Measurements from ENCODE around the gene KDM6A. TPM values are rescaled to one million over a fixed set of nuclear protein-coding genes. Genes with fewer than 3 reads are reported as not detected.

KDM6A gene
- total and polyA plus RNA-seq, 2 donors (not counting 3 experiments of a cell fraction or from before 2014, with no cell fraction given): 9.0 to 20.6 TPM

GRCh38 chrX:44908153-44908552 is 35.2 kb downstream of the KDM6A start:
- no peak for DNase-seq (ENCODE audit: low read depth, low spot score)
- Histone ChIP-seq H3K4me2 (ENCODE audit: insufficient read depth, low read length) (no peak overlapping the region), H3K4me3 (replicated peaks in 1 of 3; ENCODE audit: insufficient read depth in 1 of 3, low read depth in 1 of 3, low read length in 3 of 3) (no peak overlapping the region), H3K27me3 (ENCODE audit: control insufficient read depth in 2 of 2, insufficient read depth in 2 of 2, low read length in 2 of 2) (no peaks in the 10 kb centered on the region), H4K20me1 (replicated peaks; ENCODE audit: control insufficient read depth, extremely low read depth, insufficient read depth, low read length) (peaks cover 4% of the 10 kb centered on the region), H3K9ac (replicated peaks; ENCODE audit: extremely low read depth, insufficient read depth, low read length) (no peak overlapping the region), H3K79me2 (ENCODE audit: control insufficient read depth, insufficient read depth, low read length) (peaks cover 73% of the 10 kb centered on the region), H3K27ac (ENCODE audit: insufficient read depth, low read depth, low read length) (no peak overlapping the region), H2AFZ (ENCODE audit: low read depth, low read length) (no peak overlapping the region), H3K36me3 (ENCODE audit: control insufficient read depth in 2 of 2, extremely low read depth in 1 of 2, insufficient read depth in 2 of 2, low read length in 2 of 2) (no peaks in the 10 kb centered on the region), H3K4me1 (ENCODE audit: control insufficient read depth, extremely low read depth, insufficient read depth, low read length) (peaks cover 7% of the 10 kb centered on the region), H3K9me3 (replicated peaks; ENCODE audit: control insufficient read depth, insufficient read depth, low read length) (no peaks in the 10 kb centered on the region), H3K9me1 (replicated peaks; ENCODE audit: control insufficient read depth, extremely low read depth, insufficient read depth, low read length) (no peaks in the 10 kb centered on the region)
- no TSS peak for BruUV-seq (replicated peaks)
- ChIA-PET POLR2A (no interaction called here), CTCF (interaction anchor here (0.9 kb wide), 1 partner anchor 10 kb away, joined by 4 read pairs; no protein-coding TSS in a partner anchor)
- FAIRE-seq: no peak
- intact Hi-C loops (cut with micrococcal nuclease): no loop called here
- TF ChIP-seq, protein P1, sequence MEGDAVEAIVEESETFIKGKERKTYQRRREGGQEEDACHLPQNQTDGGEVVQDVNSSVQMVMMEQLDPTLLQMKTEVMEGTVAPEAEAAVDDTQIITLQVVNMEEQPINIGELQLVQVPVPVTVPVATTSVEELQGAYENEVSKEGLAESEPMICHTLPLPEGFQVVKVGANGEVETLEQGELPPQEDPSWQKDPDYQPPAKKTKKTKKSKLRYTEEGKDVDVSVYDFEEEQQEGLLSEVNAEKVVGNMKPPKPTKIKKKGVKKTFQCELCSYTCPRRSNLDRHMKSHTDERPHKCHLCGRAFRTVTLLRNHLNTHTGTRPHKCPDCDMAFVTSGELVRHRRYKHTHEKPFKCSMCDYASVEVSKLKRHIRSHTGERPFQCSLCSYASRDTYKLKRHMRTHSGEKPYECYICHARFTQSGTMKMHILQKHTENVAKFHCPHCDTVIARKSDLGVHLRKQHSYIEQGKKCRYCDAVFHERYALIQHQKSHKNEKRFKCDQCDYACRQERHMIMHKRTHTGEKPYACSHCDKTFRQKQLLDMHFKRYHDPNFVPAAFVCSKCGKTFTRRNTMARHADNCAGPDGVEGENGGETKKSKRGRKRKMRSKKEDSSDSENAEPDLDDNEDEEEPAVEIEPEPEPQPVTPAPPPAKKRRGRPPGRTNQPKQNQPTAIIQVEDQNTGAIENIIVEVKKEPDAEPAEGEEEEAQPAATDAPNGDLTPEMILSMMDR (IDR thresholded peaks at IDR 0.05; ENCODE audit: extremely low read depth in 1 of 2, insufficient read depth in 1 of 2, low read depth in 1 of 2, low read length in 2 of 2): no peak
- no peak for TF ChIP-seq FOS (IDR thresholded peaks at IDR 0.05; ENCODE audit: borderline replicate concordance, insufficient read depth, low read length)
- TF ChIP-seq JUN (IDR thresholded peaks at IDR 0.05; ENCODE audit: borderline replicate concordance, insufficient read depth, insufficient read length, low read depth): no peak
- TF ChIP-seq EZH2 (IDR thresholded peaks at IDR 0.05; ENCODE audit: borderline replicate concordance, low read depth, low read length, severe bottlenecking): no peak
- TF ChIP-seq GATA2 (IDR thresholded peaks at IDR 0.05; ENCODE audit: insufficient read depth, insufficient read length, low read depth, low read length): no peak
- TF ChIP-seq POLR2A (IDR thresholded peaks at IDR 0.05; ENCODE audit: low read depth, low read length): no peak
- TF ChIP-seq POLR2AphosphoS5 (IDR thresholded peaks at IDR 0.05; ENCODE audit: insufficient read depth, low read depth, low read length): no peak
- dilution Hi-C loops (cut with MboI; ENCODE audit: extremely low pct_ligation_motif_present, low sequenced_read_pairs): no loop called here
